ENCODE results near the gene MBOAT7.
"Not testable (repeated sequence)": the region's sequence is repeated elsewhere in the genome, so short reads cannot be mapped to it uniquely, and the experiment has no call there.

Gene MBOAT7

GRCh38 chr19:54189145-54189734 is at the start of gene MBOAT7:
Gene MBOAT7 (minus strand): TSS chr19:54189580. CDS start chr19:54188508, 1,072 bp downstream.
- no peaks in the 10 kb centered on the region for H3K9me3 ChIP-seq
- no peaks in the 10 kb centered on the region for H3K27me3 ChIP-seq (ENCODE audit: low read depth)
- peaks cover 6% of the 10 kb centered on the region; the same call in 1 of the 2 replicates for H3K4me1 ChIP-seq
- H3K4me3 ChIP-seq: peak within 1 kb of the TSS; percentile 99
- DNase-seq (ENCODE audit: low spot score in 2 of 2): no peak
- H3K36me3 ChIP-seq (replicated peaks): peaks cover 22% of the 10 kb centered on the region
- in situ Hi-C loops (cut with MboI; ENCODE audit: low sequenced_read_pairs): loop anchor here (25.0 kb wide), 1 partner anchor 1473 kb away; the partner anchor contains the start of gene U2AF2

- Histone ChIP-seq H3K27me3 (ENCODE audit: low read depth) (no peaks in the 10 kb centered on the region), H3K36me3 (replicated peaks) (no peaks in the 10 kb centered on the region), H3K4me1 (no peaks in the 10 kb centered on the region), H3K4me3 (no peak overlapping the region), H3K9me3 (no peaks in the 10 kb centered on the region; the same call in 1 of the 2 replicates)
- no peak for DNase-seq (ENCODE audit: low spot score in 2 of 2)
- in situ Hi-C loops (cut with MboI; ENCODE audit: low sequenced_read_pairs): no loop called here
Observed at GRCh38 chr19:54233941-54234340, 44.6 kb upstream of the MBOAT7 start.

GRCh38 chr19:54231077-54231931 is 41.9 kb upstream of the MBOAT7 start:
- peak; percentile 45 to 90 for DNase-seq (ENCODE audit: low spot score in 2 of 2)
- in situ Hi-C loops (cut with MboI; ENCODE audit: low sequenced_read_pairs): no loop called here
- Histone ChIP-seq H3K4me3 (no peak overlapping the region), H3K9me3 (no peaks in the 10 kb centered on the region; the same call in 1 of the 2 replicates), H3K4me1 (no peaks in the 10 kb centered on the region), H3K27me3 (ENCODE audit: low read depth) (no peaks in the 10 kb centered on the region), H3K36me3 (replicated peaks) (no peaks in the 10 kb centered on the region)

GRCh38 chr19:54230031-54230430 is 40.7 kb upstream of the MBOAT7 start:
- H3K9me3 ChIP-seq: no peaks in the 10 kb centered on the region; the same call in 1 of the 2 replicates
- in situ Hi-C loops (cut with MboI; ENCODE audit: low sequenced_read_pairs): no loop called here
- no peak overlapping the region for H3K4me3 ChIP-seq
- no peaks in the 10 kb centered on the region for H3K36me3 ChIP-seq (replicated peaks)
- no peaks in the 10 kb centered on the region for H3K4me1 ChIP-seq
- H3K27me3 ChIP-seq (ENCODE audit: low read depth): peaks cover 2% of the 10 kb centered on the region; the same call in 1 of the 2 replicates
- no peak for DNase-seq (ENCODE audit: low spot score in 2 of 2)

GRCh38 chr19:54229146-54229545 is 39.8 kb upstream of the MBOAT7 start:
- Histone ChIP-seq H3K27me3 (ENCODE audit: low read depth) (peaks cover 2% of the 10 kb centered on the region; the same call in 1 of the 2 replicates), H3K36me3 (replicated peaks) (no peaks in the 10 kb centered on the region), H3K4me3 (no peak overlapping the region), H3K9me3 (no peaks in the 10 kb centered on the region), H3K4me1 (no peaks in the 10 kb centered on the region)
- in situ Hi-C loops (cut with MboI; ENCODE audit: low sequenced_read_pairs): no loop called here
- no peak for DNase-seq (ENCODE audit: low spot score in 2 of 2)

- DNase-seq (ENCODE audit: low spot score in 2 of 2); H3K4me1 ChIP-seq; in situ Hi-C loops (cut with MboI; ENCODE audit: low sequenced_read_pairs); H3K36me3 ChIP-seq (replicated peaks); H3K4me3 ChIP-seq; H3K27me3 ChIP-seq (ENCODE audit: low read depth); H3K9me3 ChIP-seq: not testable (repeated sequence)
Observed at GRCh38 chr19:54224619-54225018, 35.2 kb upstream of the MBOAT7 start.

- H3K4me1 ChIP-seq; DNase-seq (ENCODE audit: low spot score in 2 of 2); H3K36me3 ChIP-seq (replicated peaks); H3K27me3 ChIP-seq (ENCODE audit: low read depth); H3K9me3 ChIP-seq; H3K4me3 ChIP-seq; in situ Hi-C loops (cut with MboI; ENCODE audit: low sequenced_read_pairs): not testable (repeated sequence)
Observed at GRCh38 chr19:54223937-54224281, 34.5 kb upstream of the MBOAT7 start.

GRCh38 chr19:54223277-54223936 is 34.0 kb upstream of the MBOAT7 start:
- H3K36me3 ChIP-seq (replicated peaks); DNase-seq (ENCODE audit: low spot score in 2 of 2); H3K27me3 ChIP-seq (ENCODE audit: low read depth); H3K4me1 ChIP-seq; H3K4me3 ChIP-seq; H3K9me3 ChIP-seq; in situ Hi-C loops (cut with MboI; ENCODE audit: low sequenced_read_pairs): not testable (repeated sequence)

GRCh38 chr19:54222474-54223276 is 33.3 kb upstream of the MBOAT7 start, which contains the start of gene LILRB3:
Gene LILRB3 (minus strand): TSS chr19:54223007. CDS start chr19:54222976, 31 bp downstream.
- H3K4me1 ChIP-seq; H3K9me3 ChIP-seq; H3K27me3 ChIP-seq (ENCODE audit: low read depth); H3K36me3 ChIP-seq (replicated peaks); DNase-seq (ENCODE audit: low spot score in 2 of 2); in situ Hi-C loops (cut with MboI; ENCODE audit: low sequenced_read_pairs); H3K4me3 ChIP-seq: not testable (repeated sequence)

- H3K36me3 ChIP-seq (replicated peaks); H3K27me3 ChIP-seq (ENCODE audit: low read depth); DNase-seq (ENCODE audit: low spot score in 2 of 2); H3K4me3 ChIP-seq; H3K4me1 ChIP-seq; H3K9me3 ChIP-seq; in situ Hi-C loops (cut with MboI; ENCODE audit: low sequenced_read_pairs): not testable (repeated sequence)
Observed at GRCh38 chr19:54221947-54222346, 32.6 kb upstream of the MBOAT7 start.

- in situ Hi-C loops (cut with MboI; ENCODE audit: low sequenced_read_pairs): not testable (repeated sequence)
Observed at GRCh38 chr19:54219702-54220101, 30.3 kb upstream of the MBOAT7 start.

GRCh38 chr19:54218960-54219661 is 29.7 kb upstream of the MBOAT7 start:
- Histone ChIP-seq H3K27me3 (ENCODE audit: low read depth) (no peaks in the 10 kb centered on the region), H3K4me3 (no peak overlapping the region), H3K4me1 (no peaks in the 10 kb centered on the region), H3K9me3 (no peaks in the 10 kb centered on the region), H3K36me3 (replicated peaks) (no peaks in the 10 kb centered on the region)
- in situ Hi-C loops (cut with MboI; ENCODE audit: low sequenced_read_pairs): no loop called here
- no peak for DNase-seq (ENCODE audit: low spot score in 2 of 2)

More at GRCh38 chr19:54219702-54220101, 30.3 kb upstream of the MBOAT7 start:
- not testable (repeated sequence) for H3K4me1 ChIP-seq; H3K36me3 ChIP-seq (replicated peaks); H3K4me3 ChIP-seq; H3K9me3 ChIP-seq; H3K27me3 ChIP-seq (ENCODE audit: low read depth); DNase-seq (ENCODE audit: low spot score in 2 of 2)

GRCh38 chr19:54218259-54218658 is 28.9 kb upstream of the MBOAT7 start:
- H3K27me3 ChIP-seq (ENCODE audit: low read depth): no peaks in the 10 kb centered on the region
- no peaks in the 10 kb centered on the region for H3K36me3 ChIP-seq (replicated peaks)
- H3K4me3 ChIP-seq: no peak overlapping the region
- in situ Hi-C loops (cut with MboI; ENCODE audit: low sequenced_read_pairs): no loop called here
- H3K9me3 ChIP-seq: no peaks in the 10 kb centered on the region
- no peaks in the 10 kb centered on the region for H3K4me1 ChIP-seq
- DNase-seq (ENCODE audit: low spot score in 2 of 2): no peak

Measured in HAP-1 (cell line).